Activated T-helper 2 cell treated with anti-CD3 and anti-CD28 coated beads, Interferon-gamma antibody, Interleukin-2, Interleukin-4, amounts not matched to agents 10 μg/mL and 5 μg/mL and 100 μg/mL, durations not matched to agents 14 hours and 24 hours and 36 hours (primary cell): Measurements from ENCODE around the gene ATXN7. TPM values are rescaled to one million over a fixed set of nuclear protein-coding genes. Genes with fewer than 3 reads are reported as not detected.

Experiments used
- DNase-seq: peaks from one replicate; pipeline ENCODE4 v3.0.0; 2021; ENCODE audit warnings: low spot score
- H3K27ac Mint-ChIP-seq: one replicate; pipeline ENCODE4 v1.8.0; 2021; ENCODE audit warnings: mixed read lengths
- H3K27me3 Mint-ChIP-seq: one replicate; pipeline ENCODE4 v1.8.0; 2021; ENCODE audit warnings: low read depth, mixed read lengths
- H3K36me3 Mint-ChIP-seq: one replicate; pipeline ENCODE4 v1.8.0; 2021; ENCODE audit warnings: low read depth, mixed read lengths
- H3K4me1 Mint-ChIP-seq: one replicate; pipeline ENCODE4 v1.8.0; 2021; ENCODE audit warnings: low read depth, mixed read lengths
- H3K4me3 Mint-ChIP-seq: one replicate; pipeline ENCODE4 v1.8.0; 2021; ENCODE audit warnings: low read depth, mild to moderate bottlenecking, moderate library complexity, mixed read lengths
- H3K9me3 Mint-ChIP-seq: one replicate; pipeline ENCODE4 v1.8.0; 2021; ENCODE audit warnings: mixed read lengths
- intact Hi-C: fragments of 100-400 bp; cut with micrococcal nuclease; formaldehyde crosslinking; loops from one replicate; pipeline ENCODE4 v1.15.1; 2023
- total RNA-seq: library from RNA; stranded (reverse); gene quantifications from 2 replicates; pipeline ENCODE4 v1.2.3, GENCODE V29; 2022

Gene ATXN7
- total RNA-seq, 1 donor from 2014 or later, result 42.8 TPM

DNA sequence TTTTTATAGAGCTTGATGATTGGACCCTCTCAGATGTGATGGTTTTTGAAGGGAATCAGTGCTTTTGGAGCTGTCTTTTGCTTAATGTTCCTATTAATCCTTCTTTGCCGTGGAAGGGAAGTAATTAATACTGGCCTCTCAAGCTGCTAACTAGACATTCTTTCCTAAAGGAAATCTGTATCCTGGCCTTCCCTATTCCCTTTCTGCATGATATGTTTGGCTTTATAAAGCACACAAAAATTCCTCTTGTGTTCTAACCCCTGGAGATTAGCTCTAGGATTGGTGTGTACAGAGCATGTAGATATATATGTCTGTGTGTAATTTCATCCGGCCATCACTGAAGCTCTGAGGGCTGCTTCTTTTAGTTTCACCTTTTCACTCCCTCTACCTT lies 6.9 kb downstream of the ATXN7 start:
- no peaks in the 10 kb centered on the region for H3K9me3 Mint-ChIP-seq
- peaks cover 34% of the 10 kb centered on the region for H3K4me1 Mint-ChIP-seq
- intact Hi-C loops, result no loop called here

DNA sequence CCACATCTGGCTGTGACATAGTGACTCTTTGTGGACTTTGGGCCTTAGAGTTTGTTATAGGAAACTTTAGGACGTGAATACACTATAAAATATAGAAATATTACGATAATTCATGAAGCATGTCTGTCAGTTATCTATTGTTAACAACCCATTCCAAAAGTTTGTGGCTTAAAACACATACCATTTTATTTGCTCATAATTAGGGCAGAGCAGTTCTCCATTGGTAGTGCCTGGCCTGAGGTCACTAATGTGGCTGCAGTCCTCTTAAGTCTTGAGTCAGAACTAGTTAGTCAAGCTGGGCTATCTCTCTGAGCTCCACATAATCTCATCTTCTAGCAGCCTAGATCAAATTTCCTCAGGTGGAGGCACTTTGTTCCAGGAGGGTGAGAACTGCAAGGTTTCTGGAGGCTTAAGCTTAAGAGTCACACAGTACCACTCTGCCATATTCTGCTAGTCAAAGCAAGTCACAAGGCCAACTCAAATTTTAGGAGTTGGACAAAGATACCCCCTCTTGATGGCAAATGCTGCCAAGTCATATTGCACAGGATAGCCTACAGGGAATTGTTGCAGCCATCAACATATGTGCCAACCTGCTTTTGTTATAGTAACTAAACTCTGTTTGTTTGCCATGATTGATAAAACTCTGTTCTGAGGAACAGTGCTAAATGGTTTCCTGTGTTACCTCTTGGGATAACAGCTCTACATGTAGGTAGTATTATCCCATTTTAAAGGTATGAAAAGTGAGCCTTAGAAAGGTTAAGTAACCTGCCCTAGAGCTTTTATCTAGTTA lies 8.7 kb downstream of the ATXN7 start:
- peaks cover 30% of the 10 kb centered on the region for H3K4me1 Mint-ChIP-seq
- H3K4me3 Mint-ChIP-seq, result no peak overlapping the region
- no peaks in the 10 kb centered on the region for H3K27me3 Mint-ChIP-seq
- H3K27ac Mint-ChIP-seq, result no peak overlapping the region
- H3K9me3 Mint-ChIP-seq, result no peaks in the 10 kb centered on the region
- peaks cover 24% of the 10 kb centered on the region for H3K36me3 Mint-ChIP-seq
- no peak for DNase-seq
- intact Hi-C loops, result loop anchor here (2.0 kb wide), 1 partner anchor 22 kb away; no protein-coding TSS in a partner anchor

More for the DNA sequence above, 6.9 kb downstream of the ATXN7 start:
- Mint-ChIP-seq H3K27me3 (no peaks in the 10 kb centered on the region), H3K36me3 (peaks cover 34% of the 10 kb centered on the region), H3K27ac (no peak overlapping the region), H3K4me3 (no peak overlapping the region)
- DNase-seq, result no peak

DNA sequence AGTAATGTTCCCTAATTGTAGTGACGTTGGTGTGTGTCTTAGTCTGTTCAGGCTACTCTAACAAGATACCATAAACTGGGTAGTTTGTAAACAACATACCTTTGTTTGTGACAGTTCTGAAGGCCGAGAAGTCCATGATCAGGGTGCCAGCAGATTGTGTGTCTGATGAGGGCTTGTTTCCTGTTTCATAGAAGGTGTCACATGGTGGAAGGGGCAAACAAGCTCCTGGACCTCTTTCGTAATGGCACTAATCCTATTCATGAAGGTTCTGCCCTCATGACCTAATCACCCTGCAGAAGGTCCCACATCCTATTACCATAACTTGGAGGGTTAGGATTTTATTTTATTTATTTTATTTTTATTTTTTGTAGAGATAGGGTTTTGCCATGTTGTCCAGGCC lies 11.1 kb downstream of the ATXN7 start:
- H3K9me3 Mint-ChIP-seq, result no peaks in the 10 kb centered on the region
- peaks cover 41% of the 10 kb centered on the region for H3K4me1 Mint-ChIP-seq
- H3K27me3 Mint-ChIP-seq, result no peaks in the 10 kb centered on the region
- DNase-seq, result no peak
- intact Hi-C loops, result no loop called here
- no peak overlapping the region for H3K4me3 Mint-ChIP-seq
- H3K36me3 Mint-ChIP-seq, result peaks cover 18% of the 10 kb centered on the region
- H3K27ac Mint-ChIP-seq, result no peak overlapping the region

DNA sequence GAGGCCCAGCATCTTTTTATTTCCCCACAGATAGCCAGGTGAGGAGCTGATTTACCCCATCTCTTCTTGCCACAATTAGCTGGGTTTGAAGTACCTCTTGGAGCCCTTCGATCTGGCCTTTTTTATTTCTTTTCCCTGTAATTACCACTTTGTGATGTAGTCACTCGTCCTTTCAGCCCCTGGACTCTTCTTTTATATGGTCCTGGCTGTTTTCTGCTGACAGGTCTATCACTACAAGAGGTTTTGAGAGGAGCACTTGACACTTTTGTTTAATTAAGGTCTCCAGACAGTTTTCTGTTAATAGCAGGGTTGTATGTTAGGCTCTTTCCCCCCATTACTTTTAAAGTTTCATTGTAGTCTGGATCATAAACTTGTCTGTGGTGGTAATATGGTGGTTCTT lies 11.8 kb downstream of the ATXN7 start:
- Mint-ChIP-seq H3K4me3 (no peak overlapping the region), H3K27ac (no peak overlapping the region), H3K9me3 (no peaks in the 10 kb centered on the region), H3K4me1 (peaks cover 43% of the 10 kb centered on the region), H3K27me3 (no peaks in the 10 kb centered on the region), H3K36me3 (peaks cover 17% of the 10 kb centered on the region)
- intact Hi-C loops, result no loop called here
- no peak for DNase-seq

DNA sequence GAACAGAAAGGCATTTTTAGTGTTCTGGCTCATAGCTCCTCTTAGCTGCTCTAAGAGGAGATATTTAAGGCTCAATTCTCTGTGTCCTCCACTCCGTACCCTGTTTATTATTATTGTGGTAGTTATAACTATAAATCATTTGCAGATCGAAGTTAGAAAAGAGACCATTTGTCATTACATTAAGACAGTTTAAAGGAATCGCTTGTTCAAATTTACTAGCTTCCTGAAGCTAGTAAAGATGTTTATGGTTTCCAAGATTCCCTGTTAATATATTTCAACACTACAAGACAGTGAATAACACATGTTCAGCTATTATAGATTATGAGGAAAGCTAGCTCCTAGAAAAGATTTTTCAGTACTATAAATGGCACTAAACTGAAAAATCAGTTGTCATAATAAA lies 12.6 kb downstream of the ATXN7 start:
- no peak overlapping the region for H3K27ac Mint-ChIP-seq
- no peaks in the 10 kb centered on the region for H3K9me3 Mint-ChIP-seq
- H3K27me3 Mint-ChIP-seq, result no peaks in the 10 kb centered on the region
- intact Hi-C loops, result no loop called here
- peaks cover 43% of the 10 kb centered on the region for H3K4me1 Mint-ChIP-seq
- H3K4me3 Mint-ChIP-seq, result no peak overlapping the region
- peaks cover 12% of the 10 kb centered on the region for H3K36me3 Mint-ChIP-seq
- DNase-seq, result no peak

DNA sequence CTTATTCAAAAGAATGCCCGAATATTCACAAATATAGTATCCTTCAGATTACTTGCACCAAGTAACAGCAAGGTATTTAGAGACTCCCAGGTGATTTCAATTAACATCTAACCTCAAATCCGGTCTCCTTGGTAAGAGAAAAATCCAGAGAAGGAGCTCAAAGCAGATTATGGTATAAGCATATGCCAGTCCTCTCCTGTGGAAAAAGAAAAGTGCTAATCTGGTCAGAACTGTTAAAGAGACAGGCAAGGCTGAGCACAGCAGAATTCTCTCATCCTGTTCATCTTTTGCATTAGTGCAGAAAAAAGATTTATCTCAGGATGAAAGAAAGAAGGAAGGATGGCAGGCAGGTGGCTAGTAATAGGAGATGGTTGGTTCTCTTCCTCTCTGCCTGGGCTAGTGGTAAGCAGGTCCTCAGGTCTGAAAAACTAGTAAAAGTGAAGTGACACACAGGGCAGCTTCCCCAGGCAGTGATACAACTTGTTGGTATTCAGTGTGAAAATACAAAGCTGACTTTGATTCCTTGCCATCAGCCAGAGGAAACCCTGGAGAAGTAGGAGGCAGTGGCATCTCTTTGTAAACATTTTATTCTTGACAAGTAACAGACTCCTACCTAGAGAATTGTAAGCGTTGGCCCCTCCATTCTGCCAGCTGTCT lies 14.2 kb downstream of the ATXN7 start:
- Mint-ChIP-seq H3K27ac (no peak overlapping the region), H3K9me3 (no peaks in the 10 kb centered on the region), H3K36me3 (peaks cover 8% of the 10 kb centered on the region), H3K4me3 (no peak overlapping the region), H3K4me1 (peaks cover 34% of the 10 kb centered on the region), H3K27me3 (no peaks in the 10 kb centered on the region)
- intact Hi-C loops, result no loop called here
- no peak for DNase-seq

DNA sequence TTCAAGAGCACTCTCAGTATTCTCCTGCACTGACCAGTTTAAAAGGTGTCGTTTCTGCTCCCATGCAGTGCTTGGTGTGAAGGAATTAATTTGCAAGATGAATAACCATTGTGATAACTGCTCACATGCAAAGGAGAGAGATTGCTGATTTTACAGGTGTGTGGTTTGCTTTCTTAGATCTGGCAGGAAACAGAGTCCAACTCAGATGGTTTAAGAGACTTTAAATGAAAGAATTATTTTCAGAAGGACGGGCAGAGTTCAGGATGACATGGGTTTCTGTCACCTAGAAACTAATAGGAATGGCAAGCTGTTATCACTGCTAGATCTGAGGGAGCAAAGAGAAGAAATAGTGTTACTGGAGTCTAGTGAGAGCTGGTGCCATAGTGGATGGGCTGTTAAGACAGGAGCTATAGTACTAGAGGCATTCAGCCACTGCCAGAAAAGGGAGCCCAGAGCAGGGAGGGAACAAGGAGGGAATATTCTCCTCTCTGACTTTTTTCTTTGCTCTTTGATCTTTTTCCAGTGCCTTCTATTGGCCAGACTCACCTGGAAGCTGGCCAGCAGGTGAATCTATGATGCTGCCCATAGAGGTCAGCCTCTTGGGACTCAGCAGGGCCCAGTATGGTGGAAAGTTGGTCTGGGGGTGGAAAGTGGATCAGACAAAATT lies 14.9 kb downstream of the ATXN7 start:
- Mint-ChIP-seq H3K9me3 (no peaks in the 10 kb centered on the region), H3K4me3 (no peak overlapping the region), H3K4me1 (peaks cover 34% of the 10 kb centered on the region), H3K27me3 (no peaks in the 10 kb centered on the region), H3K27ac (no peak overlapping the region), H3K36me3 (peaks cover 8% of the 10 kb centered on the region)
- no peak for DNase-seq
- intact Hi-C loops, result no loop called here

DNA sequence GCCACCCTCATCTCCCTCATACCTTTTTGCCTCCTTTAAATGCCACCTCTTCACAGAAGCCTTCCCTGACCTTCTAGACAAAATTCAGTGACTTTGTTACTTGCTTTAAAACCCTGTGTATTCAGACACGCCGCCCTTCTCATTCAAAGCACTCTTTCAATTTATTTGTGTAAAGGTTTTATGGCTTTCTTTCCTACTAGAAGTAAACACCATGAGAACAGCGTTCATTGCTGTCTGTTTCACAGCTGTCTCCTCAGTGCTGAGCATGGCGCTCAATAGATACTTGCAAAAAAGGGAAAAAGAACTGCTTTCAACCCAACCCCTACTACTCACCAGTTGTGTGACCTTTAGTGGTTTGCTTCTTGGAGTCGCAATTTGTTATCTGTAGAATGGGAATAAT lies 17.0 kb downstream of the ATXN7 start:
- H3K4me1 Mint-ChIP-seq, result peaks cover 38% of the 10 kb centered on the region

DNA sequence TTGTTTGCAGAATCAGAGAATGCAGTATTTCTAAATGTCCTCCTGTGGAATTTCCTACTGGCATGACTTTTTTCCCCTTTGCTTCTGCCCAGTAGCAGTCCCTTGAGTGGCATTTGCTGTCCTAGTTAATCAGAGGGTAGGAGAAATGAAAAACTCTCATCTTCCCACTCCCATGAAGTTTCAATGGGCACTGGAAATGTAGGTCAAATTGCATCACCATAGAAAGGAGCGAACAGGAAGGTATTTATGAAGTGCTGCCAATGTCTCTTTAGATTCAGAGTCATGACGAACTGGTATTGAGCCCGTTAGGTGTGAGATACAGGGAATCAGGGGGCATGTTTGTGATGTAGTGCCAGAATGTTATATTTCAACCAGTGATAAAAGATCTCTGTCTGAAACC lies 23.2 kb downstream of the ATXN7 start:
- no peak for DNase-seq
- H3K27ac Mint-ChIP-seq, result no peak overlapping the region
- no peaks in the 10 kb centered on the region for H3K27me3 Mint-ChIP-seq
- no peak overlapping the region for H3K4me3 Mint-ChIP-seq
- H3K36me3 Mint-ChIP-seq, result peaks cover 14% of the 10 kb centered on the region
- intact Hi-C loops, result no loop called here
- H3K9me3 Mint-ChIP-seq, result no peaks in the 10 kb centered on the region
- peaks cover 18% of the 10 kb centered on the region for H3K4me1 Mint-ChIP-seq

More for the DNA sequence above, 17.0 kb downstream of the ATXN7 start:
- DNase-seq, result no peak
- Mint-ChIP-seq H3K27me3 (no peaks in the 10 kb centered on the region), H3K36me3 (peaks cover 6% of the 10 kb centered on the region), H3K9me3 (no peaks in the 10 kb centered on the region), H3K27ac (no peak overlapping the region), H3K4me3 (no peak overlapping the region)
- intact Hi-C loops, result no loop called here

DNA sequence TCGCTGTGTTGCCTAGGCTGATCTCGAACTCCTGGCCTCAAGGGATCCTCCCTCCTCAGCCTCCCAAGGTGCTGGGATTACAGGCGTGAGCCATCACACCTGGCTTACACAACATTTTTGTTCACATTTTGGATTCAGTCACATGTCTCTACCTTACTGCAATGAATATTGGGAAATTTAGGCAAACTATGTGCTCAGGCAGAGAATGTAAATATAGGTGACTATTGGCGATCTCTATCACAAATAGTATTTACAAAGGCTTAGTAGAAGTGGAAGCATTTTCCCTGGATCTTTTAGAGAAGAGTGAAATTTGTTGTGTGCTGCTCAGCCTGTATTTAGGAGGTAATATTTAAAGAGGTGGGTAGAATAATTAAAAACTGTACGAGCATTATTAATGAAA lies 27.9 kb downstream of the ATXN7 start:
- DNase-seq, result no peak
- Mint-ChIP-seq H3K4me1 (peaks cover 24% of the 10 kb centered on the region), H3K27me3 (no peaks in the 10 kb centered on the region), H3K9me3 (no peaks in the 10 kb centered on the region), H3K36me3 (peaks cover 8% of the 10 kb centered on the region), H3K4me3 (no peak overlapping the region), H3K27ac (no peak overlapping the region)
- intact Hi-C loops, result no loop called here

DNA sequence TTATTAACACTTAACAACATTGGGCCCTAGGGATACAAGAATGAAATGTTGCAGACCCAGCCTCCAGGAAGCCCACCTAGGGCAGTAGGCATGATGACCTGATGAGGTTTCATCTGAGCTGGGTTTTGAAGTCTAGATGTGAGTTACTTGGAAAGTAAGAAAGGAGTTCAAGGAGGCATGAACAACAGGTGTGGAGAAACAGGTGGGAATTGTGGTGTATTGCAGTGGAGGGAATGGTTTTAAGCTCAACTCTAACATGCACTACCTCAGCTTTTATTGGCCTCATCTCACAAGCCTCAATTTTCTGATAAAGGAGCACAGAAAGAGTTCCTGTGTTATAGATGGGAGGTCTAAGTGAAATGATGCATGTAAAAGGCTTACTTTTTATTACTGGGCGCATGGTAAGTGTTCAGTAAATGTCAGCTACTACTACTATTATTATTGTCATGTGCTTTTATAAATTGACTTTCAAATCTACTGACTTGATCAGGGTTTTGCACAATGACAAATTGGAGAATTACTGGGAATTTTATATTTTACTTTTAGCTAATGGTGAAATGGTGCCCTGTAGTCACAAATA lies 29.2 kb downstream of the ATXN7 start:
- DNase-seq, result no peak
- Mint-ChIP-seq H3K27me3 (no peaks in the 10 kb centered on the region), H3K9me3 (no peaks in the 10 kb centered on the region), H3K27ac (no peak overlapping the region), H3K36me3 (peaks cover 15% of the 10 kb centered on the region), H3K4me3 (no peak overlapping the region), H3K4me1 (peaks cover 27% of the 10 kb centered on the region)
- intact Hi-C loops, result no loop called here

DNA sequence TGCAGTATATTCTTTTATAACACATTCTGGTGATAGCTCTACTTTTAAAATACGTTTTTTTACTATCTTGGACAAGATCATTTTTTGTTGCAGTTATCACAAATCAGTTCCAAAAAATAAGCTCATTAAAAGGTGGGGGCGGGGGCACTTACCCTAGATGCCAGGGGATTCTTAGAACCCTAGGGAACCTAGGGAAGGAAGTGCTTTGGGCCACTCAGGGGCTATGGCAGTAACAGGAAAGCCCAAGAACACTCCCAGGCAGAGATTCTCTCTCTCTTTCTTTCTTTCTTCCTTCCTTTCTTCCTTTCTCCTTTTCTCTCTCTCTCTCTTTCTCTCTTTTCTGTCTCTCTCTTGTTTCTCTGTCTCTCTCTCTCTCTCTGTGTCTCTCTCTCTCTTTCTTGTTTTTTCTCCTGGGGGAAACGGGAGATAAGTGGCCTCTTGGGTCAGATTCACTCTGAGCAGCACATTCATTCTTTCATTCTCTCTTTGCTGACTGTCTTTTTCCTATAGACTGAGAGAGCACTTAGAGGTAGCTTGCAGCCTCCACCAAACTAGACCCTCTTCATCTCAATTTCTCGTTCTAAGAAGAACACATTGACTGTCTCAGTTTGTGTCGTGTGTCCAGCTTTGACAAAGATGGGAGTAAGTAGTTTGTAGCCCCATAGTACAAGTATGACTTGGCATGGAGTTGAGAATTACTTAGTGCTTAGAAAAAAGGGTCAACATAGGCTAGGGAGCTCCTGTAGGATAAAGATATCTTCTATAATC lies 31.9 kb downstream of the ATXN7 start:
- no peaks in the 10 kb centered on the region for H3K9me3 Mint-ChIP-seq
- H3K36me3 Mint-ChIP-seq, result peaks cover 36% of the 10 kb centered on the region
- H3K27ac Mint-ChIP-seq, result peak overlapping the region; percentile 66
- DNase-seq, result no peak
- intact Hi-C loops, result loop anchor here (2.0 kb wide), 2 partner anchors 15 to 23 kb away; no protein-coding TSS in a partner anchor
- peaks cover 37% of the 10 kb centered on the region for H3K4me1 Mint-ChIP-seq
- H3K27me3 Mint-ChIP-seq, result no peaks in the 10 kb centered on the region
- no peak overlapping the region for H3K4me3 Mint-ChIP-seq
